SJCRH30 (cell line): ENCODE results near the gene STAT3. TPM values are rescaled to one million over a fixed set of nuclear protein-coding genes. Genes with fewer than 3 reads are reported as not detected.

Experiments used
- DNase-seq, 2 experiments: peaks; one replicate each; pipeline ENCODE4 v3.0.0-alpha.2; 2015 to 2020
- H3K27ac ChIP-seq: fragments of 250-450 bp; sonication (Bioruptor Pico); 2 replicates; pipeline ENCODE4 v1.5.1; 2020; ENCODE audit warnings: mild to moderate bottlenecking, moderate library complexity
- H3K27me3 ChIP-seq: fragments of 250-450 bp; sonication (Bioruptor Pico); 2 replicates; pipeline ENCODE4 v1.5.1; 2020; ENCODE audit warnings: mild to moderate bottlenecking, moderate library complexity
- H3K36me3 ChIP-seq: fragments of 250-450 bp; sonication (Bioruptor Pico); 2 replicates; pipeline ENCODE4 v1.5.1; 2020; ENCODE audit warnings: mild to moderate bottlenecking, moderate library complexity
- H3K4me1 ChIP-seq: fragments of 250-450 bp; sonication (Bioruptor Pico); 2 replicates; pipeline ENCODE4 v1.5.1; 2020; ENCODE audit warnings: mild to moderate bottlenecking, moderate library complexity
- H3K4me3 ChIP-seq: fragments of 250-450 bp; sonication (Bioruptor Pico); 2 replicates; pipeline ENCODE4 v1.5.1; 2020; ENCODE audit warnings: mild to moderate bottlenecking, moderate library complexity
- H3K9me3 ChIP-seq: fragments of 250-450 bp; sonication (Bioruptor Pico); replicated peaks from 2 replicates; pipeline ENCODE4 v1.5.1; 2020; ENCODE audit warnings: mild to moderate bottlenecking, moderate library complexity
- total RNA-seq: library from RNA; depleted of rRNA; stranded (reverse); fragments of >200 nt; shearing (Covaris generic); gene quantifications from 2 replicates; pipeline ENCODE4 v1.2.3, GENCODE V29; 2014

STAT3 gene
- total RNA-seq, 1 experiment from 2014 or later: 113 TPM

GRCh38 chr17:42414704-42415409 is 26.6 kb upstream of the STAT3 start:
- no peaks in the 10 kb centered on the region for H3K9me3 ChIP-seq
- DNase-seq: no peak
- peaks cover 8% of the 10 kb centered on the region for H3K36me3 ChIP-seq
- peaks cover 3% of the 10 kb centered on the region; the same call in 1 of the 2 replicates for H3K4me1 ChIP-seq
- no peaks in the 10 kb centered on the region for H3K27me3 ChIP-seq
- no peak overlapping the region for H3K4me3 ChIP-seq
- H3K27ac ChIP-seq: no peak overlapping the region

GRCh38 chr17:42413464-42414040 is 25.3 kb upstream of the STAT3 start:
- H3K36me3 ChIP-seq: peaks cover 5% of the 10 kb centered on the region
- H3K27ac ChIP-seq: no peak overlapping the region
- H3K4me1 ChIP-seq: peaks cover 11% of the 10 kb centered on the region; the same call in 1 of the 2 replicates
- DNase-seq: no peak
- H3K27me3 ChIP-seq: no peaks in the 10 kb centered on the region
- no peak overlapping the region for H3K4me3 ChIP-seq
- no peaks in the 10 kb centered on the region for H3K9me3 ChIP-seq

- H3K4me3 ChIP-seq: no peak overlapping the region
- no peak for DNase-seq
- no peak overlapping the region for H3K27ac ChIP-seq
- peaks cover 24% of the 10 kb centered on the region for H3K4me1 ChIP-seq
- peaks cover 2% of the 10 kb centered on the region; the same call in 1 of the 2 replicates for H3K36me3 ChIP-seq
- no peaks in the 10 kb centered on the region for H3K27me3 ChIP-seq
- no peaks in the 10 kb centered on the region for H3K9me3 ChIP-seq
Observed at GRCh38 chr17:42411905-42412679, 23.9 kb upstream of the STAT3 start.

- no peak overlapping the region for H3K27ac ChIP-seq
- H3K4me1 ChIP-seq: peaks cover 30% of the 10 kb centered on the region
- DNase-seq: no peak
- H3K36me3 ChIP-seq: peaks cover 2% of the 10 kb centered on the region; the same call in 1 of the 2 replicates
- no peak overlapping the region for H3K4me3 ChIP-seq
- no peaks in the 10 kb centered on the region for H3K9me3 ChIP-seq
- no peaks in the 10 kb centered on the region for H3K27me3 ChIP-seq
Observed at GRCh38 chr17:42411361-42411760, 23.1 kb upstream of the STAT3 start.

- Histone ChIP-seq H3K4me1 (peaks cover 30% of the 10 kb centered on the region), H3K27ac (no peak overlapping the region), H3K36me3 (peaks cover 3% of the 10 kb centered on the region; the same call in 1 of the 2 replicates), H3K4me3 (no peak overlapping the region), H3K27me3 (no peaks in the 10 kb centered on the region), H3K9me3 (no peaks in the 10 kb centered on the region)
- DNase-seq: no peak
Observed at GRCh38 chr17:42410319-42410685, 22.1 kb upstream of the STAT3 start.

GRCh38 chr17:42409523-42410318 is 21.5 kb upstream of the STAT3 start:
- Histone ChIP-seq H3K4me3 (no peak overlapping the region), H3K4me1 (peaks cover 30% of the 10 kb centered on the region), H3K27ac (no peak overlapping the region), H3K36me3 (peaks cover 5% of the 10 kb centered on the region; the same call in 1 of the 2 replicates), H3K27me3 (no peaks in the 10 kb centered on the region), H3K9me3 (no peaks in the 10 kb centered on the region)
- no peak for DNase-seq

GRCh38 chr17:42408061-42408460 is 19.8 kb upstream of the STAT3 start:
- Histone ChIP-seq H3K27me3 (no peaks in the 10 kb centered on the region), H3K4me3 (no peak overlapping the region), H3K9me3 (no peaks in the 10 kb centered on the region), H3K27ac (no peak overlapping the region; the same call in 1 of the 2 replicates), H3K4me1 (peaks cover 30% of the 10 kb centered on the region), H3K36me3 (peaks cover 5% of the 10 kb centered on the region; the same call in 1 of the 2 replicates)
- DNase-seq: peak; percentile 92 to 93

GRCh38 chr17:42407289-42407836 is 19.1 kb upstream of the STAT3 start:
- Histone ChIP-seq H3K27ac (no peak overlapping the region; the same call in 1 of the 2 replicates), H3K4me1 (peaks cover 30% of the 10 kb centered on the region), H3K27me3 (no peaks in the 10 kb centered on the region), H3K9me3 (no peaks in the 10 kb centered on the region), H3K4me3 (no peak overlapping the region), H3K36me3 (peaks cover 3% of the 10 kb centered on the region; the same call in 1 of the 2 replicates)
- peak; percentile 60 to 75 for DNase-seq

GRCh38 chr17:42406615-42407288 is 18.5 kb upstream of the STAT3 start:
- DNase-seq: no peak
- no peak overlapping the region for H3K4me3 ChIP-seq
- H3K4me1 ChIP-seq: peaks cover 30% of the 10 kb centered on the region
- H3K27me3 ChIP-seq: no peaks in the 10 kb centered on the region
- no peak overlapping the region for H3K27ac ChIP-seq
- no peaks in the 10 kb centered on the region for H3K9me3 ChIP-seq
- H3K36me3 ChIP-seq: peaks cover 3% of the 10 kb centered on the region; the same call in 1 of the 2 replicates

- no peaks in the 10 kb centered on the region for H3K9me3 ChIP-seq
- peak; percentile 78 to 86 for DNase-seq
- peaks cover 30% of the 10 kb centered on the region for H3K4me1 ChIP-seq
- no peaks in the 10 kb centered on the region for H3K27me3 ChIP-seq
- H3K36me3 ChIP-seq: peaks cover 3% of the 10 kb centered on the region; the same call in 1 of the 2 replicates
- no peak overlapping the region for H3K27ac ChIP-seq
- no peak overlapping the region for H3K4me3 ChIP-seq
Observed at GRCh38 chr17:42405963-42406495, 17.8 kb upstream of the STAT3 start.

GRCh38 chr17:42405076-42405475 is 16.8 kb upstream of the STAT3 start:
- no peaks in the 10 kb centered on the region for H3K27me3 ChIP-seq
- no peak overlapping the region for H3K4me3 ChIP-seq
- no peak overlapping the region for H3K27ac ChIP-seq
- H3K9me3 ChIP-seq: no peaks in the 10 kb centered on the region
- H3K4me1 ChIP-seq: peaks cover 29% of the 10 kb centered on the region
- peaks cover 3% of the 10 kb centered on the region; the same call in 1 of the 2 replicates for H3K36me3 ChIP-seq
- no peak for DNase-seq

GRCh38 chr17:42404326-42405055 is 16.2 kb upstream of the STAT3 start:
- Histone ChIP-seq H3K36me3 (peaks cover 3% of the 10 kb centered on the region; the same call in 1 of the 2 replicates), H3K9me3 (no peaks in the 10 kb centered on the region), H3K27me3 (no peaks in the 10 kb centered on the region), H3K4me1 (peaks cover 27% of the 10 kb centered on the region), H3K4me3 (no peak overlapping the region), H3K27ac (no peak overlapping the region)
- DNase-seq: no peak

- H3K9me3 ChIP-seq: no peaks in the 10 kb centered on the region
- H3K27me3 ChIP-seq: no peaks in the 10 kb centered on the region
- peak in 1 of 2 experiments; percentile 54 for DNase-seq
- H3K4me3 ChIP-seq: no peak overlapping the region
- 0 out of 2 replicates have a peak, but pooled peaks cover 3% of the 10 kb centered on the region for H3K36me3 ChIP-seq
- H3K27ac ChIP-seq: no peak overlapping the region
- H3K4me1 ChIP-seq: peaks cover 25% of the 10 kb centered on the region
Observed at GRCh38 chr17:42403150-42403549, 14.9 kb upstream of the STAT3 start.
